GM18907 (cell line): ENCODE results near the gene APOBEC3B.
A peak's percentile ranks its signal among the peaks of the same experiment; 100 is the strongest.
"Not testable (repeated sequence)": the region's sequence is repeated elsewhere in the genome, so short reads cannot be mapped to it uniquely, and the experiment has no call there.

Source experiments
- ATAC-seq: cut with Tn5 transposase; IDR thresholded peaks from one replicate; pipeline ENCODE4 v1.9.1; 2021; ENCODE audit warnings: mild to moderate bottlenecking, moderate library complexity; ENCODE audit not compliant: unreplicated experiment

APOBEC3B gene

DNA sequence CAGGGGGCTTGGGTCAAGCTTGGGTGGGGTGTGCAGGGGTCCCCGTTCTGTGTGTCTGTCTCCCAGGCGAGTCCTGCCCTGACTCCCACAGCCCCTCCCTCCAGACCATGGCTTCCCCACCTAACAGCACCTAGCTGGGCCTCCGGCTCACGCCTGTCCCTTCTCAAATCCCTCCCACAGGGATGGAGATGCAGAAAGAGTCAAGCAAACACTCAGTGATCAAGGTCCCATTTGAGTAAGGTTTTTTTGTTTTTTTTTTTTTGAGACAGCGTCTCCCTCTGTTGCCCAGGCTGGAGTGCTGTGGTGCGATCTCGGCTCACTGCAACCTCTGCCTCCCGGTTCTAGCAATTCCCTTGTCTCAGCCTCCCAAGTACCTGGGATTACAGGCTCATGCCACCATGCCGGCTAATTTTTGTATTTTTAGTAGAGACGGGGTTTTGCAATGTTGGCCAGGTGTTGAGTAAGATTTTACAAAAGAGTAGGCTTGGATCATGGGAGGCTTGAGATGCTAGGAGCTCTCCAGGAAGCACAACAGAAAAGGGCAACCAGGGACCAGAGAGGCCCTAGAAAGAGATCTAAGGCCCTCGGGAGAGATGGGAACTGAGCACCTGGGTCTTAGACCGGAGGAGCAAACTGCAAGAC, 44.5 kb downstream of the APOBEC3B start:
- ATAC-seq: no peak

DNA sequence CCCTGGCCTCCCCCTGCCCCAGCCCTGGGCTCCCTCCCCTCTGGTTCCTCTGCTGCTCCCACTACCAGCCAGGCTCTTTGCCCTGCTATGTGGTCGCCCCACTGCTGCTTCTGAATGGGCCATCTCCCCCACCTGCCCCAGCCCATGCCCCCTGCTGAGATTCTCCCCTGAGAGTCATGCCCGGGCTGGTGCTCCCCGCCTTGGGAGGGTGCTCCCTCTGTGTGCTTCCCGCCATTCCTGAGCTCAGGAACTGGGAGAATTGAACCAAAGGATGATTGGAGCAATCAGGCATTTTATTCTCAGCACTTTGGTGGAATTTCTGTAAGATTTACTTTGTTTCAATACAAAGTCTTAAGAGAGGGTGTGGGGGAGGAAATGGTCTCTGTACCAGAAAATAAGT, 45.6 kb downstream of the APOBEC3B start:
- no peak for ATAC-seq

DNA sequence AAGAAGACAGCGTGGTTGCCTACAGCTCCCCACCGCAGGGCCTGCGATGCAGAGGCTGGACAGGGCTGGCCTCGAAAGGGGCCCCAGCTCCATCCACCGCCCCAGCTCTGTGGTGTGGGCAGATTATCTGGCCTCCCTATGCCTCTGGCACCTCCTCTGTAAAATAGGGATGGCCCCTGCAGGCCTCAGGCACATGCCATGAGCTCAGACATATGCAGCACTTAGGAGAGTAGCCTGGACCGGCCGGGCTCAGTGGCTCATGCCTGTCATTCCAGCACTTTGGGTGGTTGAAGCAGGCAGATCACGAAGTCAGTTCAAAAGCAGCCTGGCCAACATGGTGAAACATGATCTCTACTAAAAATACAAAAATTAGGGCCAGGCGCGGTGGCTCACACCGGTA, 46.1 kb downstream of the APOBEC3B start:
- ATAC-seq: no peak

DNA sequence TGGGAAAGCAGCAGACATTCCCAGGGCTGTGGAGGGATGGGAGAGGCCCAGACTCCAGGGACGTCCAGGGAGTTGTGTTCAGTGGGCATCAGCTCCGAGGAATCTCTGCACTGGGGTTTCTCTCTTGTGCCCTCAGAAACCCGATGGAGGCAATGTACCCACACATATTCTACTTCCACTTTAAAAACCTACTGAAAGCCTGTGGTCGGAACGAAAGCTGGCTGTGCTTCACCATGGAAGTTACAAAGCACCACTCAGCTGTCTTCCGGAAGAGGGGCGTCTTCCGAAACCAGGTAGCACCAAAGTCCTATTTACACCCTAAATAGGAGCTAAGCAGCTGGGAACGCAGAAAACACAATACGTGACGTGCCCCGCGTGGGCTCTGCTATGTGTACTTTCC, 47.1 kb downstream of the APOBEC3B start:
- no peak for ATAC-seq

DNA sequence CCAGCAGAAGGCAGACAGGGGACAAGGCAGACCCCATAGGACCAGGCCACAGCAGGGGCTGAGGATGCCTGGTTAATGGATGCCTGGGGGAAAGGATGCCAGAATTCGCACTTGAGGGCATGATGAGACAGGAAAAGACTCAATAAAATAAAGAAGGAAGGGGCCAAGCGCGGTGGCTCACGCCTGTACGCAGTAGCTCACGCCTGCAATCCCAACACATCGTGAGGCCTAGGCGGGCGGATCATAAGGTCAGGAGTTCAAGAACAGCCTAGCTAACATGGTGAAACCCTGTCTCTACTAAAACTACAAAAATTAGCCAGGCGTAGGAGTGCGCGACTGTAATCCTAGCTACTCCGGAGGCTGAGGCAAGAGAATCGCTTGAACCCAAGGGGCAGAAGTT, 48.6 kb downstream of the APOBEC3B start:
- no peak for ATAC-seq

DNA sequence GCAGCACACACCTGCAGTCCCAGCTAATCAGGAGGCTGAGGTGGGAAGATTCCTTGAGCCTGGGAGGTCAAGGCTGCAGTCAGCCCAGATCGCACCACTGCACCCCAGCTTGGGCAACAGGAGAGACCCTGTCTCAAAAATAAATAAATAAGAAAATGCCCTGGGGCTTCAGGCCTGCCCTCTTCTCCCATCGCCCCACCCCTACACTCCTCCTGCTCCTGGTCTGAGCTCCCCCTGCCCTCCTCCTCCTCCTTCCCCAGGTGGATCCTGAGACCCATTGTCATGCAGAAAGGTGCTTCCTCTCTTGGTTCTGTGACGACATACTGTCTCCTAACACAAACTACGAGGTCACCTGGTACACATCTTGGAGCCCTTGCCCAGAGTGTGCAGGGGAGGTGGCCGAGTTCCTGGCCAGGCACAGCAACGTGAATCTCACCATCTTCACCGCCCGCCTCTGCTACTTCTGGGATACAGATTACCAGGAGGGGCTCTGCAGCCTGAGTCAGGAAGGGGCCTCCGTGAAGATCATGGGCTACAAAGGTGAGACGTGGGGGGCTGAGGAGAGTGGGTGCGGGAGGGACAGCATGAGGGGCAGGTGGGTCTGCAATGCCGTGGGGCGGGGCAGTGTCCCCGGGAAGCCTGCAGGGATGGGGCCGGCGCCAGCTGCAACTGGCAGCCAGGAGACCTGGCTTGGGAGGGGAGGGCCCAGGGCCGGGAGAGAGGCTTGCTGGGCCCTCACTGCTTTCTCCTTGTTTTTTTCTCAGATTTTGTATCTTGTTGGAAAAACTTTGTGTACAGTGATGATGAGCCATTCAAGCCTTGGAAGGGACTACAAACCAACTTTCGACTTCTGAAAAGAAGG, 49.5 kb downstream of the APOBEC3B start:
- ATAC-seq: not testable (repeated sequence)

DNA sequence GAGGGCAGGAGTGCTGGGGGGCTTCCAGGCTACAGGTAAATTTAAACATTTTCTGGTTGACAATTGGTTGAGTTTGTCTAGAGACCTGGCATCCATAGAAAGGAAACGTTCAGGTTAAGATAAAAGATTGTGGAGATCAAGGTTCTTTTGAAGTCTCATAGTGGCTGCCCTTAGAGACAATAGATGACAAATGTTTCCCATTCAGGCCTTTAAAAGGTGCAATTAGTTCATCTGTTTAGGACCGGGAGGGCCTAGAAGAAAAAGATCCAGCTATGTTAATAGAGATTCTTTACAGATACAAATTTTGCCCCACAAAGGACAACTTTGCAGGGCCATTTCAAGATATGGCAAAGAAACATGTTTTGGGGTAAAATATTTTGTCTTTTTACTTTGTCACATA, 54.9 kb downstream of the APOBEC3B start:
- ATAC-seq: not testable (repeated sequence)

DNA sequence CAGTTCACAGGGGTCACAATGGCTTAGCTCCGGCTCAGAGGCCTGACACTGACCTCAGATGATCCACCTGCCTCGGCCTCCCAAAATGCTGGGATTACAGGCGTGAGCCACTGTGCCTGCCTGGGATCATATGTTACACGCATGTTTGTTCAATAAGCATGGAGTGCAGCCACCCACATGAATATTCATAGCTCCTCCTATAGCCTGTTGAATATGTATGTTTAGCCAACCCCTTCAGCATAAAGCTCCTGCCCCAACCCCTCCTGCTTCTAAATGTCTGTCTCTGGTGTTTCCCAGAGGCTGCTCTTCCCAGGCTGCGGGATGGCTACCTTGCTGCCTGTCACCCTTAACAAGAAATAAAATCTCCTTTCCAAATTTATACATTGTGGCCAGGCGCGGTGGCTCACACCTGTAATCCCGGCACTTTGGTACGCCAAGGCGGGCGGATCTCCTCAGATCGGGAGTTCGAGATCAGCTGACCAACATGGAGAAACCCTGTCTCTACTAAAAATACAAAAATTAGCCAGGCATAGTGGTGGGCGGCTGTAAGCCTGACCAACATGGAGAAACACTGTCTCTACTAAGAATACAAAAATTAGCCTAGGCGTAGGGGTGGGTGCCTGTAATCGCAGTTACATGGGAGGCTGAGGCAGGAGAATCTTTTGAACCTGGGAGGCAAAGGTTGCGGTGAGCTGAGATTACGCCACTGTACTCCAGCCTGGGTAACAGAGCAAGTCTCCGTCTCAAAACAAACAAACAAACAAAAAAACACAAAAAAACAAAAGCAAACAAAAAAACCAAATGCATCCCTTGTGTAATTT, 57.4 kb downstream of the APOBEC3B start:
- ATAC-seq: no peak

DNA sequence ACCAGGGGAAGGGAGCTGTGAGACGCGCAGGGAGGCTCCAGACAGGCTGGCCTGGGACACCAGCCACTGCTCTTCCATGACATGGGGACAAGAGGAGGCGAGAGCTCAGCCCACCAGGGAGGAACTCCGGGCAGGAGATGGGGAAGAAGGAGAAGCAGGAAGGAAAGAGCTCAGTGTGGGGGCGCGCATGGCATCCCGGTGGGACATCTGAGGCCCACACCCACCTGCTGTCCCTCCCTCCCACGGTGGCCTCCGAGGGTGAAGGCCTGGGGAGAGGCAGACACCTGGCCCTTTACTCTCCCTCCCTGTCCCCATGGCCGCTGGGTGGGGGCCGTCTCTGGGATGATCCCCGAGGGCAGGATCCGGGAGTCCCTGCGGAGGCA, 58.0 kb downstream of the APOBEC3B start:
- peak; percentile 18 for ATAC-seq

DNA sequence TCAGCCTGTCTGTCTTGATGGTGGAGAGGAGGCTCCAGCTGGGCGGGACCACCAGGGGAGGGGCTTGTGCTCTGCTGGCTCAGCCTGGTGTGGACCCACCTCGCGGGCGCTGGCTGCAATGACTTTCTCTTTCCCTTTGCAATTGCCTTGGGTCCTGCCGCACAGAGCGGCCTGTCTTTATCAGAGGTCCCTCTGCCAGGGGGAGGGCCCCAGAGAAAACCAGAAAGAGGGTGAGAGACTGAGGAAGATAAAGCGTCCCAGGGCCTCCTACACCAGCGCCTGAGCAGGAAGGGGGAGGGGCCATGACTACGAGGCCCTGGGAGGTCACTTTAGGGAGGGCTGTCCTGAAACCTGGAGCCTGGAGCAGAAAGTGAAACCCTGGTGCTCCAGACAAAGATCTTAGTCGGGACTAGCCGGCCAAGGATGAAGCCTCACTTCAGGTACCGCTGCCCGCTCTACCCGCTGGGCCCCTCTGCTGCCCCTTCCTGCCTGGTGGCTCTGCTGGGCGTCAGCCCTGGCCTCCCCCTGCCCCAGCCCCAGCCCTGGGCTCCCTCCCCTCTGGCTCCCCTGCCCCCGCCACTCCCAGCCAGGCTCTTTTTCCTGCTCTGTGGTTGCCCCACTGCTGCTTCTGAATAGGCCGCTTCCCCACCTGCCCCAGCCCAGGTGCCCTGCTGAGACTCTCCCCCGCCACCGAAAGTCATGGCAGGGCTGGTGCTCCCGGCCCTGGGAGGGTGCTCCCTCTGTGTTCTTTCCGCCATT, 58.6 kb downstream of the APOBEC3B start, which contains the start of gene APOBEC3F:
Gene APOBEC3F (plus strand): TSS at position 327 of the 759 bp plus-strand sequence. CDS start 97 bp downstream, at position 424.
- ATAC-seq: peak; percentile 73

DNA sequence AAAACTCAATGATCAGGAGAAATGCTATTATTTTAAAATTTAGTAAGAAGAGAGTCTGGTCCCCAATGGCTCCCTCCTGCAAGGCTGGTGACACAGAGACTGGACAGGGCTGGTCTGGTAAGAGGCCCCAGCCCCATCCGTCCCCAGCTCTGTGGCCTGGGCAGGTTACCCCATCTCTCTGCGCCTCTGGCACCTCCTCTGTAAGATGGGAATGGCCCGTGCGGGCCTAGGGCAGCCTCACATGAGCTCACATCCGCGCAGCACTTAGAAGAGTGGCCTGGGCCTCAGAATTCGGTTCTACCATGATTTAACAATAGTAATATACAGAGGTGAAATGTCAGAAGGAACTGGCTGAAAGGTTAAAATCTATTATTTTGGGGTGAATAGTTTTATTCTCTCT, 59.8 kb downstream of the APOBEC3B start:
- no peak for ATAC-seq
